BJ (cell line): ENCODE results near the gene INHBC. TPM values are rescaled to one million over a fixed set of nuclear protein-coding genes. Genes with fewer than 3 reads are reported as not detected.

Experiments used
- CTCF ChIA-PET: fragments of 350-600 bp; formaldehyde crosslinking; extraction: SDS; loops from one replicate; lab custom pipeline; 2021; ENCODE audit warnings: antibody characterized with exemption, inconsistent platforms; lab: Yijun Ruan, JAX
- POLR2A ChIA-PET: fragments of 300-600 bp; sonication (Branson Sonifier 250); formaldehyde crosslinking; extraction: SDS; loops from one replicate; lab custom pipeline; 2021; ENCODE audit warnings: antibody characterized with exemption; lab: Charles Lee
- DNase-seq: peaks from one replicate; pipeline ENCODE4 v3.0.0-alpha.2; 2011; ENCODE audit warnings: low read depth
- H3K27me3 ChIP-seq: 2 replicates; pipeline ENCODE4 v1.6.0; 2011; ENCODE audit warnings: low read length; ENCODE audit not compliant: control insufficient read depth, insufficient read depth
- H3K36me3 ChIP-seq: 2 replicates; pipeline ENCODE4 v1.5.1; 2011; ENCODE audit warnings: low read length; ENCODE audit not compliant: control insufficient read depth, insufficient read depth
- H3K4me3 ChIP-seq: 2 replicates; pipeline ENCODE4 v1.5.1; 2011; ENCODE audit warnings: low read depth, mild to moderate bottlenecking, control low read depth, low read length
- CTCF ChIP-seq: IDR thresholded peaks from 2 replicates; pipeline ENCODE4 v1.5.1; 2011; ENCODE audit warnings: low read depth, mild to moderate bottlenecking, control low read depth, inconsistent platforms, low read length, moderate library complexity; ENCODE audit not compliant: insufficient read depth
- polyA plus RNA-seq: library from polyadenylated mRNA; depleted of rRNA; stranded (reverse); fragments of >200 nt; gene quantifications from 2 replicates; pipeline ENCODE4 v1.2.3, GENCODE V29; 2011

The INHBC gene
- polyA plus RNA-seq, 1 experiment = 0.09 TPM

- DNase-seq = no peak
- Histone ChIP-seq H3K27me3 (peaks cover 28% of the 10 kb centered on the region), H3K4me3 (no peak overlapping the region), H3K36me3 (no peaks in the 10 kb centered on the region)
- ChIA-PET CTCF (interaction anchor here (0.9 kb wide), 1 partner anchor 20 kb away, joined by 3 read pairs; the partner anchor contains the start of gene GLI1), POLR2A (no interaction called here)
- no peak for TF ChIP-seq CTCF
Measured at GRCh38 chr12:57479043-57479375, 44.4 kb downstream of the INHBC start.

GRCh38 chr12:57479376-57480115, 45.0 kb downstream of the INHBC start, which contains the start of gene ARHGAP9:
TSS of gene ARHGAP9 (minus strand) at chr12:57479866. CDS start at chr12:57479406, 460 bp downstream.
- TF ChIP-seq CTCF = no peak
- H3K4me3 ChIP-seq = no peak within 1 kb of the TSS
- H3K27me3 ChIP-seq = peaks cover 23% of the 10 kb centered on the region
- ChIA-PET CTCF (interaction anchor here (1.8 to 3.1 kb wide), 2 partner anchors 16 to 21 kb away, joined by 5 to 21 read pairs; no protein-coding TSS in a partner anchor), POLR2A (no interaction called here)
- DNase-seq = no peak
- H3K36me3 ChIP-seq = no peaks in the 10 kb centered on the region

- Histone ChIP-seq H3K4me3 (no peak overlapping the region), H3K36me3 (no peaks in the 10 kb centered on the region), H3K27me3 (peaks cover 3% of the 10 kb centered on the region)
- ChIA-PET CTCF (interaction anchor here (1.9 to 3.1 kb wide), 2 partner anchors 18 to 23 kb away, joined by 5 to 21 read pairs; partner anchors contain the start of gene GLI1), POLR2A (interaction anchor here (0.6 kb wide), 1 partner anchor 813 kb away, joined by 4 read pairs; no protein-coding TSS in a partner anchor)
- no peak for DNase-seq
- TF ChIP-seq CTCF = no peak
Measured at GRCh38 chr12:57481671-57482070, 47.1 kb downstream of the INHBC start.

- H3K4me3 ChIP-seq = no peak overlapping the region
- CTCF ChIA-PET = interaction anchor here (1.0 to 1.9 kb wide), 2 partner anchors 23 to 30 kb away, joined by 3 to 6 read pairs; no protein-coding TSS in a partner anchor
- DNase-seq = peak; percentile 45
- H3K27me3 ChIP-seq = no peaks in the 10 kb centered on the region
- TF ChIP-seq CTCF = no peak
- H3K36me3 ChIP-seq = no peaks in the 10 kb centered on the region
- POLR2A ChIA-PET = interaction anchor here (0.6 kb wide), 1 partner anchor 8 kb away, joined by 4 read pairs; no protein-coding TSS in a partner anchor
Measured at GRCh38 chr12:57483466-57483865, 48.9 kb downstream of the INHBC start.

GRCh38 chr12:57485695-57486094, 51.1 kb downstream of the INHBC start:
- Histone ChIP-seq H3K36me3 (peaks cover 5% of the 10 kb centered on the region), H3K4me3 (no peak overlapping the region), H3K27me3 (no peaks in the 10 kb centered on the region)
- ChIA-PET CTCF (interaction anchor here (0.6 to 2.1 kb wide), 5 partner anchors 22 to 1296 kb away, joined by 3 to 12 read pairs (median 4); partner anchors contain the start of genes INHBE and SMARCC2), POLR2A (no interaction called here)
- no peak for DNase-seq
- TF ChIP-seq CTCF = no peak
